Endodermal cell (in vitro differentiated cells): Measurements from ENCODE around the gene EIF4E1B. TPM values are rescaled to one million over a fixed set of nuclear protein-coding genes. Genes with fewer than 3 reads are reported as not detected.

Experiments used
- DNase-seq: peaks from one replicate; pipeline ENCODE4 v3.0.0-alpha.2; 2017
- H3K27ac ChIP-seq: 2 replicates; pipeline ENCODE4 v1.5.1; 2013; ENCODE audit warnings: mild to moderate bottlenecking, low read depth, low read length, moderate library complexity
- H3K27me3 ChIP-seq: 2 replicates; pipeline ENCODE4 v1.6.1; 2013; ENCODE audit warnings: mild to moderate bottlenecking, low read length, moderate library complexity; ENCODE audit not compliant: insufficient read depth, control insufficient read depth, poor library complexity, severe bottlenecking
- H3K36me3 ChIP-seq: 2 replicates; pipeline ENCODE4 v1.7.0; 2013; ENCODE audit warnings: mild to moderate bottlenecking, low read length, moderate library complexity; ENCODE audit not compliant: control insufficient read depth, insufficient read depth
- H3K4me1 ChIP-seq: one replicate; pipeline ENCODE4 v1.7.0; 2013; ENCODE audit warnings: low read length; ENCODE audit not compliant: control insufficient read depth, insufficient read depth
- H3K4me3 ChIP-seq: 2 replicates; pipeline ENCODE4 v1.5.1; 2013; ENCODE audit warnings: mild to moderate bottlenecking, low read length, moderate library complexity
- H3K9ac ChIP-seq: 2 replicates; pipeline ENCODE4 v1.6.1; 2013; ENCODE audit warnings: mild to moderate bottlenecking, low read length, moderate library complexity; ENCODE audit not compliant: poor library complexity, severe bottlenecking; ENCODE audit errors: extremely low read depth
- H3K9me3 ChIP-seq: 2 replicates; pipeline ENCODE4 v1.6.1; 2013; ENCODE audit warnings: mild to moderate bottlenecking, low read length, moderate library complexity; ENCODE audit not compliant: control insufficient read depth
- H3K27ac Mint-ChIP-seq: 2 replicates; pipeline ENCODE4 v1.8.0; 2020; ENCODE audit warnings: mixed read lengths
- H3K27me3 Mint-ChIP-seq: 2 replicates; pipeline ENCODE4 v1.8.0; 2021; ENCODE audit warnings: mild to moderate bottlenecking, mixed read lengths; ENCODE audit not compliant: insufficient read depth
- H3K36me3 Mint-ChIP-seq: 2 replicates; pipeline ENCODE4 v1.8.0; 2020; ENCODE audit warnings: low read depth, mixed read lengths
- H3K4me1 Mint-ChIP-seq: 2 replicates; pipeline ENCODE4 v1.8.0; 2020; ENCODE audit warnings: mixed read lengths
- H3K4me3 Mint-ChIP-seq: 2 replicates; pipeline ENCODE4 v1.8.0; 2020; ENCODE audit warnings: mild to moderate bottlenecking, moderate library complexity, mixed read lengths
- H3K9me3 Mint-ChIP-seq: 2 replicates; pipeline ENCODE4 v1.8.0; 2020; ENCODE audit warnings: mild to moderate bottlenecking, mixed read lengths
- WGBS, 2 experiments: methylation state at CpG; one replicate each; pipeline versions ENCODE4 v1.1.5 to v1.1.7; 2013; ENCODE audit warnings: missing lambda C conversion rate in 2 of 2, mixed read lengths in 1 of 2; ENCODE audit not compliant: insufficient coverage in 1 of 2, insufficient read length in 1 of 2; 5-methylcytosine and 5-hydroxymethylcytosine counted together
- total RNA-seq, 2 donors: library from RNA; stranded (reverse); fragmentation: NEBNext Ultra II Directional in 1 of 2; extraction: Animal tissue kit (Norgen Biotek cat#: 25700) in 1 of 2; gene quantifications; 2 replicates in 1 of 2; 3 replicates in 1 of 2; pipeline ENCODE4 v1.2.1, GENCODE V29; 2021
- TF ChIP-seq, protein P1 (sequence below): fragments of 200-600 bp; sonication (generic); conservative IDR thresholded peaks from 2 replicates; pipeline ENCODE4 v1.5.0; 2021; ENCODE audit warnings: antibody characterized with exemption, mild to moderate bottlenecking

EIF4E1B gene
- total RNA-seq, 2 donors from 2014 or later = 1.4 to 2.0 TPM

DNA sequence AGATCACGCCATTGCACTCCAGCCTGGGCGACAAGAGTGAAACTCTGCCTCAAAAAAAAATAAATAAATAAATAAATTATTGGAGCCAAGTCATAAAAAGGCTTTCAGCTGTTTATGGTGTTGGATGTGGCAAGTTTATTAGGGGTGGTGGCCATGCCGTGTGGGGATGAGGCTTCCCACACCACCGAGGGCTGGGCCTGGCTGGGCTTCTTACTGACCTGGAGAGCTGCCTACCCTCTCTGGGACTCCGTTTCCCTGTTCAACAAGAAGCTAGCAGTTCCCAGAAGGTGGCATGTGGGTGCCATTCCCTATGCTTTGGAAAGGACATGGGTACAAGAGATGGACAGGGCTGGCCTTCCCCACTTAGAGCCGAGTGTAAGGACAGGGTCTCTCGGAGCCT, 43.1 kb upstream of the EIF4E1B start:
- Mint-ChIP-seq H3K4me3 (no peak overlapping the region), H3K27me3 (peaks cover 15% of the 10 kb centered on the region), H3K27ac (no peak overlapping the region), H3K9me3 (peaks cover 27% of the 10 kb centered on the region), H3K36me3 (no peaks in the 10 kb centered on the region), H3K4me1 (no peaks in the 10 kb centered on the region)
- H3K27me3 ChIP-seq = no peaks in the 10 kb centered on the region
- H3K36me3 ChIP-seq = no peaks in the 10 kb centered on the region
- H3K9ac ChIP-seq = no peak overlapping the region
- DNase-seq = no peak
- peaks cover 12% of the 10 kb centered on the region for H3K9me3 ChIP-seq
- 86 to 93% methylated on average over 5 to 6 of the region's 7 CpGs for WGBS, 2 experiments
- H3K27ac ChIP-seq = no peak overlapping the region
- H3K4me1 ChIP-seq = no peaks in the 10 kb centered on the region
- TF ChIP-seq, protein P1, sequence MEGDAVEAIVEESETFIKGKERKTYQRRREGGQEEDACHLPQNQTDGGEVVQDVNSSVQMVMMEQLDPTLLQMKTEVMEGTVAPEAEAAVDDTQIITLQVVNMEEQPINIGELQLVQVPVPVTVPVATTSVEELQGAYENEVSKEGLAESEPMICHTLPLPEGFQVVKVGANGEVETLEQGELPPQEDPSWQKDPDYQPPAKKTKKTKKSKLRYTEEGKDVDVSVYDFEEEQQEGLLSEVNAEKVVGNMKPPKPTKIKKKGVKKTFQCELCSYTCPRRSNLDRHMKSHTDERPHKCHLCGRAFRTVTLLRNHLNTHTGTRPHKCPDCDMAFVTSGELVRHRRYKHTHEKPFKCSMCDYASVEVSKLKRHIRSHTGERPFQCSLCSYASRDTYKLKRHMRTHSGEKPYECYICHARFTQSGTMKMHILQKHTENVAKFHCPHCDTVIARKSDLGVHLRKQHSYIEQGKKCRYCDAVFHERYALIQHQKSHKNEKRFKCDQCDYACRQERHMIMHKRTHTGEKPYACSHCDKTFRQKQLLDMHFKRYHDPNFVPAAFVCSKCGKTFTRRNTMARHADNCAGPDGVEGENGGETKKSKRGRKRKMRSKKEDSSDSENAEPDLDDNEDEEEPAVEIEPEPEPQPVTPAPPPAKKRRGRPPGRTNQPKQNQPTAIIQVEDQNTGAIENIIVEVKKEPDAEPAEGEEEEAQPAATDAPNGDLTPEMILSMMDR = no peak
- H3K4me3 ChIP-seq = no peak overlapping the region

DNA sequence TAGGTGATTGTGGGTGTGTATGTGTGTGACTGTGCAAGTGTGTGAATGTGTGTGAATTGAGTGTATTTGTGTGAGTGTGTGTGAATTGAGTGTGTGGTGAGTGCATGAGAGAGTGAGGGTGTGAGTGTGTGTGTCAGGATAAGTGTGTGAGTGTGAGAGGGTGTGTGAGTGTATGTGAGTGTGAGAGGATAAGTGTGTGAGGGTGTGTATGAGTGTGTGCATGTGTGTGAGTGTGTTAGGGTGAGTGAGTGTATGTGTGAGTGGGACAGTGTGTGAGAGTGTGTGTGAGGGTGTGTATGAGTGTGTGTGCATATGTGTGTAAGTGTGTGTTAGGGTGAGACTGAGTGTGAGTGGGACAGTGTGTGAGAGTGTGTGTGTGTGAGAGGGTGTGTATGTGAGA, 42.2 kb upstream of the EIF4E1B start:
- H3K4me3 Mint-ChIP-seq = no peak overlapping the region
- H3K27ac Mint-ChIP-seq = no peak overlapping the region

DNA sequence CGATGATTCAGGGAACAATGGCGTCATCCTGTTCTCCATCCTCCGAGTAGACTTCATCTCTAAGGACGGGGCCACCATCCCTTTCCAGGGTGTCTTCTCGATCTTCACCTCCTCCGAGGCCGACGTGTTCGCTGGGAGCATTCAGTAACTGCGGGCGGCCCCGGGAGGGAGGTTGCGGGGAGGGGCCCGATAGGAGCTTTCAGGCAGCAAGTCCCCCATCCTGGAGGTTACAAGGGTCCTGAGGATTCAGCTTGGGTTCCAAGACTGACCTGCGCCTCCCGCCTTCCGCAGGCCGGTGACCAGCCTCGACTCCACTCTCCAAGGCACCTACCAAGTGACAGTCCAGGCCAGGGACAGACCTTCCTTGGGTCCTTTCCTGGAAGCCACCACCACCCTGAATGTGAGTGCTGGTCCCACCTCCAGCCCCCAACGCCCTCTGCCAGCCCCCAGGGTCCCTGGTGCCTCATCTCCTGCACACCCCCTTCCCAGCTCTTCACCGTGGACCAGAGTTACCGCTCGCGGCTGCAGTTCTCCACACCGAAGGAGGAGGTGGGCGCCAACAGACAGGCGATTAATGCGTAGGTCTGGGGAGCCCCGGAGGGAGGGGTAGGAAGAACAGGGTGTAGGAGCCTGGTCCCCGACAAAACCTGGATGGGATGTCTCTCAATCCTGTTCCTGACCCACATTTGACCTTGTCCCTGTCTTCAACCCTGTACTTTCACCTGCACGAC, 41.3 kb upstream of the EIF4E1B start:
- H3K27me3 Mint-ChIP-seq = peaks cover 18% of the 10 kb centered on the region
- no peak overlapping the region for H3K9ac ChIP-seq
- no peak overlapping the region for H3K27ac Mint-ChIP-seq
- no peaks in the 10 kb centered on the region for H3K27me3 ChIP-seq
- H3K36me3 Mint-ChIP-seq = no peaks in the 10 kb centered on the region
- H3K4me1 ChIP-seq = no peaks in the 10 kb centered on the region
- DNase-seq = no peak
- peaks cover 24% of the 10 kb centered on the region for H3K9me3 Mint-ChIP-seq
- H3K4me3 Mint-ChIP-seq = no peak overlapping the region
- no peaks in the 10 kb centered on the region for H3K36me3 ChIP-seq
- no peaks in the 10 kb centered on the region for H3K4me1 Mint-ChIP-seq
- TF ChIP-seq, protein P1 = no peak
- 92 to 96% methylated on average over 23 to 31 of the region's 31 CpGs for WGBS, 2 experiments
- peaks cover 12% of the 10 kb centered on the region for H3K9me3 ChIP-seq
- no peak overlapping the region for H3K4me3 ChIP-seq
- no peak overlapping the region for H3K27ac ChIP-seq

More for the DNA sequence above, 42.2 kb upstream of the EIF4E1B start:
- no peak overlapping the region for H3K9ac ChIP-seq
- no peak overlapping the region for H3K27ac ChIP-seq
- no peaks in the 10 kb centered on the region for H3K4me1 ChIP-seq
- H3K36me3 ChIP-seq = no peaks in the 10 kb centered on the region
- no peak overlapping the region for H3K4me3 ChIP-seq
- no peak for DNase-seq
- H3K36me3 Mint-ChIP-seq = no peaks in the 10 kb centered on the region
- H3K9me3 ChIP-seq = peaks cover 12% of the 10 kb centered on the region
- peaks cover 15% of the 10 kb centered on the region for H3K27me3 Mint-ChIP-seq
- H3K27me3 ChIP-seq = no peaks in the 10 kb centered on the region
- H3K4me1 Mint-ChIP-seq = no peaks in the 10 kb centered on the region
- TF ChIP-seq, protein P1 = no peak
- H3K9me3 Mint-ChIP-seq = peaks cover 27% of the 10 kb centered on the region
